HT1080 (cell line): ENCODE measurements around the gene ACAA2. TPM values are rescaled to one million over a fixed set of nuclear protein-coding genes. Genes with fewer than 3 reads are reported as not detected.

ENCODE experiments used
- DNase-seq: peaks from one replicate; pipeline ENCODE4 v3.0.0-alpha.2; 2015; ENCODE audit warnings: low read depth
- total RNA-seq: library from RNA; depleted of rRNA; stranded (reverse); fragments of >200 nt; shearing (Covaris generic); gene quantifications from 2 replicates; pipeline ENCODE4 v1.2.3, GENCODE V29; 2014

Gene ACAA2
- total RNA-seq, 1 experiment from 2014 or later = 36.7 TPM

DNA sequence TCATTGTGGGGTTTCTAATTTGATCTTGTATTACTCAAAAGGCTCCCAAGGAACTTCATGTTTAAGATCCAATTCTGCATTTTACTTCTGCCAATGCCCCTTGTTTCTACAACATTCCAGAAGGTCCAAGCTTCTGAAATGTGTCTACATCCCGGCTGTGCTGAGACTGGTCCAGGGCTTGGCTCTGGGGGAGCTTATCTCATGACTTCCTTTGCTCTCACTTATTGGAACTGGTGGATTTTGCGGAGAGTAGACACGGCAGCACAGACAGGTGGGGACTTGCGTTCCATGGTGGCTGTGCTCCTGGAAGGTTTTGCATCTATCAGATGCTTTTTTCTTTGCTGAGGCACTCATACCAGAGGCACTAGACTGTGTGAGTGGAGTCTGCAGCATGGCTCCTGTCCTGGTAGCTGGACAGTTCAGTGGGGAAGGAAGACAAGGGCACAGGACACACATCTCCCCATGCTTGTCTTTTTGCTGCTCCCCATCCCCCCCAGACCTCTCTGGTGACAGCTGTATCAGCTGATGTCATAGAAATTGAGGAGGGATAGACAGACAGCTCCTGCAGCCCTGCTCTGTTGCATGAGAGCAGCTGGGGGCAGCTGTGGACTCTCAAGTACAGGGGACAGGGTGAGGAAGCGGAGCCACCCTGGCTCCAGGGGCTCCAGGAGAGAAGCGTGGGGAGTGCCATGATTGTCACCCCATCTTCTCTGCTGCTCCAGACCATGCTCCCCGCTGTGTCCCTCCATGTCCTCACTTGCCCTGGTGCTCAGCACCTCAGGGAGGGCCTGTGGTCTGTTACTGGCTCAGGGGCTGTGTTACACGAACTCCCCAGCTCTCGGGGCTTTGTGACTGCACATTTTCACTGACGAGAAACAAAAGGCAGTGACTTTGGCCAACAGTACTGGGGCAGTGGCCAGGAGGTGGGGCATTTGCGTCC lies 46.0 kb downstream of the ACAA2 start:
- no peak for DNase-seq

DNA sequence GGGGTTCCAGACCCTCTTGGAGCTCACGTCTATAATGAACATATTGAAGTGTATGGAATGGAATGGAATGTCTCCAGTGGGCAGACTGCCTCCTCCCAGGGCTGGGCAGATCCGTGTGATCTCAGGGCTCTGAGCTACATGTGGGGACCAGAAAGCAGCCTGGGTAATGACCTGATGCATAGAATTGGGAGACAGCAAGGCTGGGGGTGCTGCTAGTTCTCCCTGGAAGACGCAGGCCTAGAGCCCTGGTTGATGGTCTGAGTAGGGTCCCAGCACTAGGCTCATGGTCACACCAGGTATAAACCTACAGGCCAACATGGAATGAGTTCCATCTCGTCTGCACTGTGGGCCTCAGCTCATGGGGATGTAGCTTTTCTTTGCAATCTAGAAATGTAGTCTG lies 46.7 kb downstream of the ACAA2 start:
- no peak for DNase-seq

DNA sequence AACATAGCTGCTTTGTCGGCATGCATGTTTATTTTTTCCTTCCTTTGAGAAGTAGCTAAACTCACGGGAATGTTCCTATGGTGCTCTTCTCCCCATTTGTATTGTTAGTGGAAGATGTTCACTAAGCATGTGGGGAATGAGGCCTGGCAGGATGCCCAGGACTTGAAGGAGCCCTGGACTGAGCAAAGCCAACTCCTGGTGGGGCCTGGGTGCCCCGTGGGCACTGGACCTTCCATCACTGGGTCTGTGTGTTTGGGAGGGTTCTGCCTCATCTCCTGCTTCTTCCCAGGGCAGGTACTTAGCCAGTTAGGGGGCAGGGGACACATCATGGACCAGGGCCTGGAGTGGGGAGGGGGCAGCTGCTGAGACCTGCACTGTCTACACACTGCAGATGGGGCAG lies 49.3 kb downstream of the ACAA2 start:
- no peak for DNase-seq

DNA sequence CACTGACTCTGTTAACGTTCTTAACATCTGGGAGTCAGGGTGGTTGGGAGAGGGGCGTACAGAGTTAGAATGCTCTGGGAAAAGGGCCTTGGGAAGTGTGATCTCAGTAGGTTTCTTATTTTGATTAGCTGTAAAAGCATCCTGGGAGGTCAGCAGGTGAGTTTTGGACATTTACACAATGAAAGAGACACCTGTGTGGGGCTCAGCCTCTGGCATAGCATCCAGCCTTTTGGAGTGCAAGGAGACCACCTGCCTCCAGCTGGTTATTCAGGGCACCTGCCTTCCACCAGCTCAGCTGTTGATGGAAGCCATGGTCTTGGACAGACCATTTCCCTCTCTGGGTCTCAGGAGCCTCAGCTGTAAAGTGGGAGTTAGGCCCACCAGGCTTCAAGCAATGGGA lies 49.7 kb downstream of the ACAA2 start:
- DNase-seq = no peak

DNA sequence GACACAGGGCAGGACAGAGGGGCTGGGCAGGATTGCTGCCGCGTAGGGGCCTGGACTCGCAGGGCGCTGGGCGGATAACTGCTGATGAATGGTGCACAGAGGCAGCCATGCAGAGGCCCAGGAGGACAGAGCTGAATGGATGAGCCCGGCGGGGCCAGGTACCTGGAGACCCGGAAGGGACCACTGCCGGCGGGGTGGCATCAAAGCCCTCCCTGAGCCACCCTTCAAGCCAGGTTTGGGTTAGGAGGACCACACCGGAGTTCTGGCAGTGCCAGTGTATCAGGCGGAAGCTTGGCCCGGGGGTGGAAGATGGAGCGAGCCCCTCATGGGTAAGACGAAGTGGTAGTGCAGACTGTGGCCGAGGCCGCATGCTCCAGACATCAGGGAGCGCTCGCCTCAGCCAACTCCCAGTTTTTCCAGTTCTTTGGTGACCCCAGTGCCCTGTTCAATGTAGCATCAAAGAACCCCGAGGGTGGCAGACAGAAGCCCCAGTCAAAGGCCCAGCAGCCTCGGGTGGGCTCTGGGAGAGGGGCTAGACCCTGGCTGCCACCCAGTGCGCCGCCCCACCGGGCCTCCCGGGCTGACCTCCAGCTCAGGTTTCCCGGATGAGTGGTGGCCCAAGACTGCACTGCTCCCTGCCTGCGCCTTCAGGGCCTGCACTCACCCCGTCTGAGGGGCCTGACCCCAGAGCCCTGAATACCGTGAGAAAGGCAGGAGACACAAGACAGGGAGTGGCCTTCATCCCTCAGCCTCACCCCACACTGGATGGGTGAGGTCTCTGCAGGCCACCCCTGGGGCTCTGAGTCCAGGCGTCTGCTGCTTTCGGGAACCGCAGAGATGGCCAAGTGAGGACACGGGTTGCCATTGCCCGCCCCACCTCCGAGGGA lies 50.9 kb downstream of the ACAA2 start:
- DNase-seq = no peak

DNA sequence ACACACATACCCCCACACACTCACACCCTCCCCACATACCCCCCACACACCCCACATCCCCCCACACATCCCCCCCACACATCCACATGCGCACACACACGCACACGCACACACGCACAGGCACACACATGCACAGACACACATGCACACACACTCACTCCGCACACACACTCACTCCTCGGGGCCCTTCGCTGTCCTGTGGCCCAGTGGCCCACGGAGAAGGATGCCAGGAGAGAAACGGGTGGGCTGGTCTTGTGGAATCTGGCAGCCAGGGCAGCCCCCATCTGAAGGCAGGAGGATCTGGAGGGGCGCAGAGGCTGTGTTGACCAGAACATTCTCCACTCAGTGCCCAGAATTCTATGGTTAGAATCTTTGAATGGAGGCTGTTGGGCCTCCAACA lies 51.6 kb downstream of the ACAA2 start:
- no peak for DNase-seq

DNA sequence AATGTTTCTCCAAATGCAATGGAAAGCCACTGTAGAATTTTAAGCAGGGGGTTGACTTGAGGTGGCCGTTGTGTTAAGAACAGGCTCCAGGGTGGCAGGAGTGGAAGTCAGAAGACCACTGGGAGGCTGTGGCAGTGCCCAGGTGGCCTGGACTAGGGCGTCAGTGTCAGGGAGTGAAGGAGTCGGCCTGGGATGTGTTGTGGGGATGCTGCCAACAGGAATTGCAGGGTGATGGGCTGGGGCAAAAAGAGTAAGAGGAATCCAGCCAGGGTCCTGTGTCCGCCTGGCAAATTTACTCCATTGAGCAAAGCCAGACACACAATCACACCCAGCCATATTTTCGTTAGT lies 55.1 kb downstream of the ACAA2 start:
- DNase-seq = no peak

DNA sequence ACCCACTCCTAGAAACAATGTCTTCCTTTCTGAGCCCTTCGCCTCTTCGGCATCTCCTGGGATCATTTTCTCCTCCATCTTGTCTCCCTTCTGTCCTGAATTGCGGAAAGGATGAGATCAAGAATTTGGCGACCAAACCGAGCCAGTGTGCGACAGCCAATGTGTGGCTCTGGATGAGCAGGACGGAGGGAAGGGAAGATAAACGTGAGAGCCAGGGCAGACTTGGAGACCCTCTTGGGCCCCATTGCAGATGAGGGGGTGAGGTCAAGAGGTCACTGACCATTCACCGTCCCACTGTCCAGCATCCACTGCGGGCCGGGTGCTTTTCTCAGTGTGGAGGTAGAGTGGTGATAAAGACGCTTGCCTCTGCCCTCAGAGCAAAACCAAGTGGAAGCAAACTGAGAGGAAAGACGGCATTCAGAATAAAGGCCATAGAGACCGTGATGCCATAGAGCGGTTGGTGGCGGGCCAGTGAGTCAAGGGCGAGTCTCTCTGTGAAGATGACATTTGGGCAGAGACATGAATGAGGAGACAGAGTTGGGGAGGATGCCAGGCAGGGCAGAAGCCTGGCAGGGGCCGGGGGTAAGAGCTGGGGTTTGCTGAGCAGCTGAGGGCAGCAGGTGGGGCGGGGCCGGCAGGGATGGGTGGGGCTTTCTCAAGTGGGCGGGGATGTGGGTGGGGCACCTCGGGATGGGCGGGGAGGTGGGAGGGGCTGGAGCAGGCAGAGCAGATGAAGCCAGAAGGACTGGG lies 55.6 kb downstream of the ACAA2 start:
- DNase-seq = no peak

DNA sequence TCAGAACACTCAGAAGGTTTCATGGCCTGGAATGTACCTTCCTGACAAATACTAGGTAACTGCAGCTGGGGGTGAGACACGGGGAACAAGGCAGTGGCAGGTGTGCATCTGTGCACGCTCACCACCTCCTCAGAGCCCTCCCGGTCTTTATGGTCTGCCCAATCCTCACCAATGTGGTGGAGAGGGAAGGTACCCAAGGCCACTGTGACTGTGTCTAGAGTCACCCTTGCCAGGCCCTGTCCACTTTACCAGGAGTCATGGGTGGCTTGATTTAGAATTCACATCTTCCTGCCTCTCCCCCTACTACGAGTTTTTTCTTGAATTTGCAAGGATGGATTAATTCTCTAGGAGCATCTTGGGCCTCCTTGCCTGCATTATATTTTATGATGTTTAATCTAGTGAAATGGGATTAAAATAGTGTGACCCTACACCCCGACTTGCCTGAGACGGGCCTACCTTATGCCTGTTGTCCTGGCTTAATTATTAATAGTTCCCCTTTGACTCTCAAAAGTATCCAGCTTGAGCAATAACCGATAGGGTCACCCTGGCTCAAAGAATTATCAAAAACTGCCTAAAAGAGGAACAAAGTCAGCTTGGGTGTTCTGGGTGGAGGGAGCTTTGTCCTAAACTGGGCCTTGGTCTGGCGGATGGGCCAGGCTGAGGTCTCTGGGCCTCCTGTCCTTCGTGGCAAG lies 56.5 kb downstream of the ACAA2 start:
- DNase-seq = no peak

DNA sequence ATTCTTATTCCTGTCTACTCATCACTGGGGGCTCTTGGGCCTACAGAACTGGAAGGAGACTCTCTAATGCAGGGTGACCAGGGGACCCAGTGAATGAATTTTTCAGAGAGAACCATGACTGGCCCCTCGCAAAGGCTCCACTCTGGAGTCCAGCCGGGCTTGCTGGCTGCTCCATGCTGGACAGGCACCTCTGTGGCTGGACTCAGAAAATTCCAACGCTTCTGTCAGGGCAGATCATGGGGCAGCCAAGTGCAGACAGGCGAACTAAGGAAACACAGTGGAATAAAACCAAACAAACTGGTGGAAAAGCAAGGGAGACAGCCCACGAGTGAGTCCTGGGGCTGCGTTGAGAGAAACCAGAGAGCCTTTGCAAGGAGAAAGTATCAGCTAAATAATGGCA lies 57.2 kb downstream of the ACAA2 start:
- DNase-seq = no peak

DNA sequence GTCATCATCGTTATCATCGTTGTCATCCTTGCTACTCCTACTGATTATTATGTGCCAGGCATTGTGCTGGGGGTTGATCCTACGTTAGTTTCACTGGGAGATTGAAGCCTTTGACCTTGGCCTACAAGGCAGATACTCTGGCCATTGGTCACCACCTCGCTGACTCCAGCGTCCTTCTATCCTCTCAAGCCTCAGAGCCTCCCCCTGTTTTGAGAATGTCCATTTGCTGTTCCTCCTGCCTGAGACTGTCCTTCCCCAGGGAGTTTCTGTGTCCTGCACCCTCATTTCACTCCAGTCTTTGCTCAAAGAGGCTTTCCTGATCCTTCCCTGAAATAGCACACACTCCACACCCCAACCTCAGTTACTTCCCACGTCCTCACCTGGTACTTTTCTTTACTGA lies 57.8 kb downstream of the ACAA2 start:
- DNase-seq = no peak

DNA sequence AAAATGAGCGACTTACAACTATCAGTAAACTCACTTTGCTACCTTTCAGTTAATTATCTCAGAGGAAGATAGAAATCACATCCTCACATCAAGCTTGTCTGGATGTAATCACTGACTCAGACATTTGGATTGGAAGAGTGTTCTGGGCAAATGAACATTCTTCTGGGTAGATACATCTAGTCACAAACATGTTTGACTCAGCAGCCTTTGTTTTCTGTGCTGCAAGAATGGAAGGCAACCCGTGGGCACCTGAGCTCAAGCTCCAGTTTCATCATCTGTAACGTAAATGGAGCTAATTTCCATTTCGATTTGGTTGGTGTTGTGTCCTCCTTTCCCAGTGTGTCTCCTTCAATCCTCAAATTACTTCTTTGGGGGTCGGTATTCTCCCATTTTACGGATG lies 58.5 kb downstream of the ACAA2 start:
- DNase-seq = no peak

DNA sequence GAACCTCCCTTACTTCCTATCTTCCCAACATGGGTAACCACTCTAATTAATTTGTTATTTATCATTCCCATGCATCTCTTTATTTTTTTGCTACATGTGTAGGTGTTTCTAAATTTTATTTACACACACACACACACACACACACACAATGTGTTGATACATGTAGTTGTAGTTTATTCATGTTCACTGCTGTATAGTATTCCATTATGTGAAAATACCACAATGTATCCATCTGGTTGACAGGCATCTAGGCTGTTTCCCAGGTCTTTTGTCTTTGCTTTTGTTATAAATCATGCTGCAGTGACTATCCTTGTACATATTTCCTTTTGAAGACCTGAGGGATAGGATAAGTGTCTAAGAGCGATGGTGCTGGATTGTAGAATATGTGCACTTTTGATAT lies 59.7 kb downstream of the ACAA2 start:
- no peak for DNase-seq

DNA sequence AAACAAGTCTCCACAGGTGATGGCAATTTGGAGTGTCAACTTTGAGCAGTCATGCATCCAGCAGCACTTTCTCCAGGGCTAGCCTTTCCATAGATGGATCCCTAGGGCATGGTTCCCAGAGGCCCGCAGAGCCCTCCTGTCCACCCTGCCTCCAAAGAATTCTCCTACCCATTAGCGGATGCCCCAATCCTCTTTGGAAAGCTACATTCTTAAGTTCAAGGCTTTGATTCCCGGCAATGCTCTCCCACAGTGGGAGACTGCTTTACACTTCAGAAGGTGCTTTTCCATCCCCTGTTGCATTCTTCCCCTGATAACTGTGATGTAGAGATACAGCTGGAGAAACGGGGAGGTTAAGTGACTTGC lies 61.3 kb downstream of the ACAA2 start:
- DNase-seq = no peak

DNA sequence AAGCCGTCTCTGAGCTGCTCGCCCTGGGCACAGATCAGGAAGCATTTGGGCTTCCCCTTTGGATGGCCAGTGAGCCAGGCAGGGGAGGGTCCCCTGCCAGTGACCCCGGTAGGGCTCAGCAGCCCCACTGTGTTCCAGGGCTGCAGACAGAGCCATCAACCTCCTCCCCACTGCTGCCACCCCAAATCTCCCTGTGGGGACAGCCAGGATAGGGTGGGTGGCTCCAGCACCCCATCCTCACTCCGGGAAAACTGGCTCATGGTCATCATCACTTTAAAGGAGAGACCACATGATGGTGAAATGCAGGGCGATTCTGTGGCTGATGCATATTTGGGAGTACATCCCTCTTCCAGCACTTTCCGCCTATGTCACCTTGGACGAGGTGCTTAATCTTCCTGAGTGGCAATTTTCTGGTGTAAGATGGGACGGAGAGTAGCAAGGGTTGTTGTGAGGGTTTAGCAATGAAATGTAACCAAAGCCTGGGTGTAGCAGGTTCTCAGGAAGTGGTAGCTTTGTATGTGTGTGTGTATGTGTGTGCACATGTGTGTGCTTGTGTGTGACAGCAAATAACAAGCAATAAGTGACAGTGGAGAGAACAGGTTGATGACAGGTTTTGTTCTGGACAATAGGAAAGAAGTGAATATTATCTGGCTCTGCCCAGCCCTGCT lies 61.8 kb downstream of the ACAA2 start:
- DNase-seq = no peak

DNA sequence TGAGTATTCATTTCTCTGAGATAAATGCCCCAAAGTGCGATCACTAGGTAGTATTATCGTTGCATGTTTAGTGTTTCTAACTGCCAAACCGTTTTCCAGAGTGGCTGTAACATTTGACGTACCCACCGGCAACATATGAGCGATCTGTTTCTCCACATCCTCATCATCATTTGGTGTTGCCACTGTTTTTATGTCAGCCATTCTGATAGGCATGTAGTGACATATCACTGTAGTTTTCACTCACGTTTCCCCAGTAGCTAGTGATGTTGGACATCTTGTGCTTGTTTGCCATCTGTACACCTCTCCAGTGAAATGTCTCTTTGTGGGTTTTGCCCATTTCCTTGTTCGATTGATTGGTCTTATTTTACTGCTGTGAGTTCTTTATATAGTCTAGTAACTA lies 63.8 kb downstream of the ACAA2 start:
- DNase-seq = no peak

DNA sequence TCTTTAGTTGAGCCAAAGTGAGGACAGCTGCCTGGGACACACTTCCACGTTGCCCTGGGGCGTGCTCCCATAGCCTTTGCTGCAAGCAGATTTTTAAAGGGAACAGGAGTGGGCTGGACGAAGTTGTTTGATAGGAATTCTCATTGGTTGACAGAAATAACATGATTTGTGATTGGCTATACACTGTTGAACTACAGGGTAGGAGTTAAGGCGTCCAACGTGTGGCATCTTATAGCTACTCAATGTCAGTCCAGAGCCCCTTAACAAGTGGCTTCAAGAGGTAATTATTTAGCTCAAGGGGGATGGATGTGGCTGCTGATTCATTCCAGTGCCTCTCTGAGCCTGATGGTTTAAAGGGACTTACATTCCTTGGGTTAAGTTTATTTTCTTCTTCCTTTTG lies 65.5 kb downstream of the ACAA2 start:
- peak; percentile 30 for DNase-seq

DNA sequence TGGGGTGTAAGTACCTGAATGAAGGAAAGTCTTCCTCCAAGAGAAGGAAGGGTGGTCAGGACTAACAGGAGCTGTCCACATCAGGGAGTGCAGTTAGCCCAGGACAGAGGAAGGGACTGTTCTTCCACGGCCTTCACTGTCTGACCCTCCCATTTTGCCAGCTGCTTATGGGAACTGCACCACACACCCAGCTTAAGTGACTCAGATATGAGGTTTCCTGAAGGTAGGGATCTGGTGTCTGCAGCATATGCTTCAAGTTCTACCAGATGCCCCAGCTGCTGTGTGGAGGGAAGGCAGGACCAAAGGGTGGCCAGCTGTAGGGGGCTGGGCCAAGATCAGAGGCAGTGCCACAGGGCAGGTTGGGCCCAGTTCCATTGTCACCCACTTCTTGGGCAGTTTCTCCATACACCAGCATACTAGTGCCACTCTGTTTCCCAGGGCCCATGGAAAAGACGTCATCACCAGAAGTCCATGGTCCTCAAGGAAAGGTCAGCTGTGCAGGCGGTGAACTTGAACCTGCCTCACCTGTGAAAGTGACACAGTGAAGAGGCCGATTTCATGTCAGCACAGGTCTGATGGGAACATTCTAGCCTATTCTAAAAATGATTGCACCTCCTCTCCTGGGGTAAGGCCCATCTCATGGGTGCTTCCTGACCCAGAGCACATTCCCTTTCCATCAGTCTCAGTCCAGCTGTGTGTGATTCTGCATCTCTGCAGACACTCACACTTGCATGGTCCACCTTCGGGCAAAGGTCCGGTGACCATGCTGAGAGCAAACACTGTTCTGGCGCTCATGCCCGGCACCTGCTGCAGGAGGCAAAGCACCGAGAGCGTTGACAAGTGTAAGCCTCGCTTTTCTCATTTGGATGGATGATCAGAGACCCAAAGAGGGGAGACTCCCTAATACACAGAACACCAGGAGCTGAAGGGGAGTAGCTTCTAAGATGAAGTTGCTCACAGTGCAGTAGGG lies 68.0 kb downstream of the ACAA2 start:
- peak; percentile 56 for DNase-seq

DNA sequence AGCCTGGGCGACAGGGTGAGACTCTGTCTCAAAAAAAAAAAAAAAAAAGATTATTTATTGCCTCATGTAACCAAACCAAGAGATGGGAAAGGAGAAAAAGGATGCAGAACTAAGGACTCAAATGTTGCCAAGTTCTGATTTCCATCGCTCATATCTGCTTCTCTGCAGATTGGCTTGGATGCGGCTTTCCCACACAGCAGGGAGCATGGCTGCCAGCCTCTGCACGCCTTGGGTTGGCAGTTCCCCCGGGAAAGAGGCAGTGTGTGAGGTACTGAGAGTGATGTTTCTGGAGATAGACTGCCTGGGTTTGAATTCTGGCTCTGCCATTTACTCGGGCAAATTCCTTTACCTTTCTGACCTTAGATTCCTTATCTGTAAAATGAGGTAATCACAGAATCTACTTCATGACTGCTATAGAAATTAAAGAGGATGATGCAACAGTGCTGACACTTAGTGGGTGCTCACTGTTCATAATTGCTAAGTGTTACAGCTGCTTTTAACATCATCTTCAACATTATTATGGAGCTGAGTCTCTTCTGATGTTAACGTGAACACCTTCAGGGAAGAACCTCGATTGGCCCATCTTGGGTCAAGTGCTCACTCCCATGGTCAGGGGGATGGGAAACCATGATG lies 68.8 kb downstream of the ACAA2 start:
- DNase-seq = no peak
